Activated CD8-positive, alpha-beta memory T cell treated with anti-CD3 and anti-CD28 coated beads, Interleukin-2, amount 50 U/mL, for 1 hour (primary cell): ENCODE results near the gene TAS1R3.

Source experiments
- DNase-seq: peaks from one replicate; pipeline ENCODE4 v3.0.0-alpha.2; 2020; ENCODE audit errors: extremely low read depth

Gene TAS1R3

DNA sequence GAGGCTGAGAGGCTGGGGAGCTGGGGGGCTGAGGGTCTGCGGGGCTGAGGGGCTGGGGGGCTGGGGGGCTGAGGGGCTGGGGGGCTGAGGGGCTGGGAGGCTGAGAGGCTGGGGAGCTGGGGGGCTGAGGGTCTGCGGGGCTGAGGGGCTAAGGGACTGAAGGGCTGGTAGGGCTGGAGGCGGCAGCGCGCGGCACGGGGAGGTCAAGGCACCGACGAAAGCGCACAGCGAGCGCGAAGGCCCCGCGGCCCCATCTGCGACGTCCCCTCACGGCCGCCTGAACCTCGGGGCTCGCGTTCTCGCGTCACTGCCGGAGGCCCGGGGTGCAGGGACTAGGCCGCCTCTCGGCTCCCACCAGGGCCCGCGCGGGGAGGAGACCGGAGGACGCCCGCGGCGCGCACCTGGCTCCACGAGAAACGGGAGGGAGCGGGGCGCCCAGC, 7.0 kb upstream of the TAS1R3 start:
- no peak for DNase-seq

- peak; percentile 88 for DNase-seq
These were observed 6.4 kb upstream of the TAS1R3 start, which contains the start of the genes CPTP and INTS11 for GRCh38 chr1:1324524-1325287. Gene CPTP (plus strand): TSS chr1:1324802. CDS start chr1:1326911, 2,109 bp downstream. Gene INTS11 (minus strand): TSS chr1:1324660. CDS start chr1:1324608, 52 bp downstream.

DNA sequence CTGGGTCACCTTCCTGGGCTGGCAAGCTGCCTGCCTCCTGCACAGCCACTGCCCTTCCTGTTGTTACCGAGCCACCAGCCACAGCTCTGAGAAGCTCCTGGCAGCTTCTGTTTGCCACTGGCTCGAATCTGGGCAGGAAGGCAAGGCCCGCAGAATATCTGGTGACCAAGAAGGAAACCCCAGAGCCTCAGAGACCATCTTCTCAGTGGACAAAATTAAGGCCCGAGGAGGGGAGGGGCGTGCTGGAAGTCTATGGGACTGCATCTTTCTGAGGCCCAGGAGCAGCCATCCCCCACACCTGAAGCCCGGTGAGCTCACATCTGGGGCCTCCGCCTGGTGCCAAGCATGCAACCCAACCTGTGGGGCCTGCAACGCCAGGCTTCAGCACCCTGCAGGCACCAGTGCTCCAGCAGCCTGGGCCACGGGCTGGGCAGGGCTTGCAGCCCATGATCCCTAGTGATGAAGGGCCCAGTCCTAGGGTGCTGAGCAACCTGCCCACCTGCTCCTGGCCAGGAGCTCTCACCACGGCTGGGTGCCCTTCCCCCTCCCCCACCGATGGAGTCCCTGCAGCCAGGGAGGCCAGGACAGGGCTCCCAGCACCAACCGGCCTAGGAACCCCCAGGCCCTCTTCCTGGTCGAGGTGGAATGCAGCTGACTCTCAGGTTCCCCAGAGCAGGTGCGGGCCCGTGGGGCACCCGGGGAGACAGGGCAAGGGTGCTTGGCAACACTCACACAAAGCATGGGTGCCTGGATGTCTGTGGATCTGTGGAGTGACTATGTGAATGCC, 5.6 kb upstream of the TAS1R3 start:
- no peak for DNase-seq

DNA sequence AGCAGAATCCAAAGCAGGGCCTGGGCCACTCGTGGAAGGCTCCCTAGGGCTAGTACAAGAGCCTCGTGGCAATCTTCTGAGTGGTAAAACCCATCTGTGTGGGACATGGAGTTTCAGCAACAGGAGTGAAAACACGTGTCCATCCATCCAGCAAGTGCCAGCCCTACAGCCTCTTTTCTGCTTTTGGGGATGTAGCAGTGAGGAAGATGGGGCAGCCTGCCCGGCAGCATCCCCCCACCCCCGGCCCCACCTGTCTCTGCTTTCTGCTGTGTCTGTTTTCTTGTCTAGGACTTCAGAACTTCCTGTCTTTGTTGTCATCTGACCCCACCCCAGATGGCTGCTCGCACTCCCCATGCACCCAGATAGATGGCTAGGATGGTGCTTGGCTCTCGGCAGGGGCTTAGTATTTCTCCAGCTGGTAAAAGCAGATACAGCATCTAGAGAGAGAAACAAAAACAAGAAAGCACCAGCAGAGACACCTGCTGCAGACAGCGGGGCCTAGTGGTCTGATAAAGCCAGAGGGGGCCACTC, 4.9 kb upstream of the TAS1R3 start:
- DNase-seq: no peak

DNA sequence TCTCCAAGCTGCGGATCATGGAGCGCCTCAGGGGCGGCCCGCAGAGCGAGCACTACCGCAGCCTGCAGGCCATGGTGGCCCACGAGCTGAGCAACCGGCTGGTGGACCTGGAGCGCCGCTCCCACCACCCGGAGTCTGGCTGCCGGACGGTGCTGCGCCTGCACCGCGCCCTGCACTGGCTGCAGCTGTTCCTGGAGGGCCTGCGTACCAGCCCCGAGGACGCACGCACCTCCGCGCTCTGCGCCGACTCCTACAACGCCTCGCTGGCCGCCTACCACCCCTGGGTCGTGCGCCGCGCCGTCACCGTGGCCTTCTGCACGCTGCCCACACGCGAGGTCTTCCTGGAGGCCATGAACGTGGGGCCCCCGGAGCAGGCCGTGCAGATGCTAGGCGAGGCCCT, 3.8 kb upstream of the TAS1R3 start:
- no peak for DNase-seq

GRCh38 chr1:1328254-1328653, 2.8 kb upstream of the TAS1R3 start:
- no peak for DNase-seq

DNA sequence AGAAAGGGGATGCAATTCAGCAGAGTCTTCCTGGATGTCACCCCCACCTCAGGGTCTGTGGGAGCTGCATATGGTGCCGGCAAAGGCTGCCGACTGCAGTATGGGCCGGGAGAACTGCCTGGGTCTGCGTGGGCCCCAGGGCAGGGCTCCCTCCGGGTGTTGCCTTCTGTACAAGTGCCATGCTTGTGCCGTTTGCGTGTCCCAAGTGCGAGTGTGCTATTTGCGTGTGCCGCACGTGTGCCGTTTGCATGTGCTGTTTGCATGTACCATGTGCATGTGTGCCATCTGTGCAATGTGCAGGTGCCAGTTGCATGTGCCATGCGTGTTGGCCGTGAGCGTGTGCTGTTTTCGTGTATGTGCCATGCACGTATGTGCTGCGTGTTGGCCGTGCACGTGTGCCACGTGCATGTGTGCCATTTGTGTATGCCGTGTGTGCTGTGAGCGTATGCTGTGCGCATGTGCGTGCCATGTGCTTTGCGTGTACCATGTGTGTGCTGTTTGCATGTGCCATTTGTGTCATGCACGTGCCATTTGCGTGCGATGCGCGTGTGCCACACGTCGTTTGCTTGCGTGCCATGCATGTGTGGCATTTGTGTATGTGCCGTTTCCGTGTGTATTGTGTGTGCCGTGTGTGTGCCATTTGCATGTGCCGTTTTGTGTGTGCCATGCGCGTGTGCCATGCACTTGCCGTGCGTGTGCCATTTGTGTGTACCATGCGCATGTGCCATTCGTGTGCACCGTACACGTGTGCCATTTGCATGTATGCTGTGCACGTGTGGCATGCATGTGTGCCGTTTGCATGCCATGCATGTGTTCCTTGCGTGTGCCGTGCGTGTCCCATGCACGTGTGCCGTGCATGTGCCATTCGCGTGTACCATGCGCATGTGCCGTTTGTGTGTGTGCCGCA, 1.5 kb upstream of the TAS1R3 start:
- no peak for DNase-seq

DNA sequence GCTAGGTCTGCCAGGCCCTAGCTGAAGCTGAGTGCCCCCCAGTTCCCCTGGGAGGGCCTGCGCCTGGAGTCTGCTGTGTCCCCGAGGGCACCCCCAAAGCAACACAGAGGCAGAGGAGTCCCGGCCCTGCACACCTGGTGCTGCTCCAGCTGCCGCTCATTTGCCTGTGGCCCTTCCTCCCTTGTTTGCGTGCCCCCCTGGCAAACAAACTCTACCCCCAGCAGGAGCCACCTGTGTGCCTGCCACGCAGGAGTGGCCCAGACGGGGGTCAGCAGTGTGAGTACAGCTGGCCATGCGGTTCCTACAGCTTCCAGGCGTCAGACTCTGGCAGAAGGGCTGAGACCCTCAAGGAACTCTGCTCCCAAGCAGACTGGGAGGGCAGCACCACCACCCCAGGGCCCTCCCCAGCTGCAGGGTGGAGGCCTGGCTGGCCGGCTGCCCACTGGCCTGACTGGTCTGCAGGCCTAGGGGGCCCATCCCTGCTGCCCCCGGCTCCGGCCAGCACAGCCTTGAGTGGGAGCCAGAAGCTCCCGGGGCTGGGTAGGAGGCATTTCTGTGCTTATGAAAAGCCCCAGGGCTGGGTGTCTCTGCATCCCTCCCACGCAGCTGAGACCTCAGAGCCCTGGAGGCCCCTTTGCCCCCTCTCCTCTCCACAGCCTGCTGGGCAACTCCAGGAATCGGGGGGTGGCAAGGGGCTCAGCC, 563 bp upstream of the TAS1R3 start:
- no peak for DNase-seq

GRCh38 chr1:1332031-1332755, 1.1 kb downstream of the TAS1R3 start:
- no peak for DNase-seq

- DNase-seq: no peak
These were observed 1.8 kb downstream of the TAS1R3 start for GRCh38 chr1:1332774-1333480.

DNA sequence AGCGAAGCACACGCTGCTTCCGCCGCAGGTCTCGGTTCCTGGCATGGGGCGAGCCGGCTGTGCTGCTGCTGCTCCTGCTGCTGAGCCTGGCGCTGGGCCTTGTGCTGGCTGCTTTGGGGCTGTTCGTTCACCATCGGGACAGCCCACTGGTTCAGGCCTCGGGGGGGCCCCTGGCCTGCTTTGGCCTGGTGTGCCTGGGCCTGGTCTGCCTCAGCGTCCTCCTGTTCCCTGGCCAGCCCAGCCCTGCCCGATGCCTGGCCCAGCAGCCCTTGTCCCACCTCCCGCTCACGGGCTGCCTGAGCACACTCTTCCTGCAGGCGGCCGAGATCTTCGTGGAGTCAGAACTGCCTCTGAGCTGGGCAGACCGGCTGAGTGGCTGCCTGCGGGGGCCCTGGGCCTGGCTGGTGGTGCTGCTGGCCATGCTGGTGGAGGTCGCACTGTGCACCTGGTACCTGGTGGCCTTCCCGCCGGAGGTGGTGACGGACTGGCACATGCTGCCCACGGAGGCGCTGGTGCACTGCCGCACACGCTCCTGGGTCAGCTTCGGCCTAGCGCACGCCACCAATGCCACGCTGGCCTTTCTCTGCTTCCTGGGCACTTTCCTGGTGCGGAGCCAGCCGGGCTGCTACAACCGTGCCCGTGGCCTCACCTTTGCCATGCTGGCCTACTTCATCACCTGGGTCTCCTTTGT, 2.6 kb downstream of the TAS1R3 start:
- DNase-seq: no peak

DNA sequence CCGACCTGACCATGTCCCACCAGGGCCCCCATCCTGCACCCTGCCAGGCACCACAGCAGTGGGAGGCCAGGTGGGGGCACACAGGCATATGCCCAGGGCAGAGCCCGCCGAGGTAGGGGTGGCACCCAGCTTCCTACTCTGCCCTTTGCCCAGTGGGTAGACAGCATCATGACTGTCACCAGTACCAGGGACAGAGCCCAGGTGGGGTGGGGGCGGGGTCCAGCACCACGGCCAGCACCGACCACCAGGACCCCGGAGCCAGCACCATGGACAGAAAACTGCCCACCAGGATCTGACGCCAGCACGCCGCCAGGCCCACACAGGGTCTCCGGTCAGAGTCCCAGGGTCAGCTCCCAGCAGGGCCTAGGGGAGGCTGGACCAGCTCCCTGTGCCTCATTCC, 3.8 kb downstream of the TAS1R3 start:
- DNase-seq: no peak

- no peak for DNase-seq
These were observed 4.2 kb downstream of the TAS1R3 start for GRCh38 chr1:1335283-1335682.

DNA sequence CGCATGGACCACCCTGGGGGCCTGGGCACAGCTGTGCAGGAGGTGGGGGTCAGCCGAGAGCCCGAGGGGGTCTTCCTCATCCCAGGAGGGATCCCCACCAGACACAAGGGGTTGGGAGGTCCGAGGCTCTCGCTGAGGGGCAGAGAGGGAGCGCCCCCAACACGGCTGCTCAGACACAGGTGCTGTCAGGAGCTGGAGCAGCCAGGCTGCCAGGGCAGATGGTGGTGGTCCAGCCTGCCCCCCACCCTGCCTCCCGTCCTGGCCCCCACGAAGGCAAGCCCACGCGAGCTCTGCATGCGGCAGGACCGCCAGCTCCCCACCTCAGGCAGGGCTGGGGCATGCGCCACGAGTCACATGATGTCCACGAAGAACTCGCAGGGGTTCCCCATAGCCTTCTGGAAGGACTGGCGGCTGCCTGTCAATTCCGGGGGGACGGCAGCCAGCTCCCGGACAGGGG, 4.7 kb downstream of the TAS1R3 start:
- no peak for DNase-seq

DNA sequence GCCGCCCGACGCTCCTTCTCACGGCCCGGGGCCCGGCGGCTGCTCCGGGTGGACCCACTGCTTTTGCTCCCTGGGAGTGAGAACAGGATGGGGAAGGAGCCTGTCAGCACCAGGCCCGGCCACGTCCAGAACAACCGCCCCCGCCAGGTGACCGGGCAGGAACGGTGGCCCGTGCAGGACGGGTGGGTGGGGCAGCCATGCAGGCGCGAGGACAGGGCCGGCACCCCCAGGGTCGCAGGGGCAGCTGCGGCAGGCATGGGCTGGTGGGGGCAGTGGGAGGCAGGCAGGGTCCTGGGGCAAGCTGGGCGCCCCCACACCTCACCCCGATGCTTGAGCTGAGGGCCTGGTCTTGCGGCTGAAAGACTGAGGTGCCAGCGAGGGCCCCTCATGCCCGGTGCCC, 5.4 kb downstream of the TAS1R3 start:
- no peak for DNase-seq

DNA sequence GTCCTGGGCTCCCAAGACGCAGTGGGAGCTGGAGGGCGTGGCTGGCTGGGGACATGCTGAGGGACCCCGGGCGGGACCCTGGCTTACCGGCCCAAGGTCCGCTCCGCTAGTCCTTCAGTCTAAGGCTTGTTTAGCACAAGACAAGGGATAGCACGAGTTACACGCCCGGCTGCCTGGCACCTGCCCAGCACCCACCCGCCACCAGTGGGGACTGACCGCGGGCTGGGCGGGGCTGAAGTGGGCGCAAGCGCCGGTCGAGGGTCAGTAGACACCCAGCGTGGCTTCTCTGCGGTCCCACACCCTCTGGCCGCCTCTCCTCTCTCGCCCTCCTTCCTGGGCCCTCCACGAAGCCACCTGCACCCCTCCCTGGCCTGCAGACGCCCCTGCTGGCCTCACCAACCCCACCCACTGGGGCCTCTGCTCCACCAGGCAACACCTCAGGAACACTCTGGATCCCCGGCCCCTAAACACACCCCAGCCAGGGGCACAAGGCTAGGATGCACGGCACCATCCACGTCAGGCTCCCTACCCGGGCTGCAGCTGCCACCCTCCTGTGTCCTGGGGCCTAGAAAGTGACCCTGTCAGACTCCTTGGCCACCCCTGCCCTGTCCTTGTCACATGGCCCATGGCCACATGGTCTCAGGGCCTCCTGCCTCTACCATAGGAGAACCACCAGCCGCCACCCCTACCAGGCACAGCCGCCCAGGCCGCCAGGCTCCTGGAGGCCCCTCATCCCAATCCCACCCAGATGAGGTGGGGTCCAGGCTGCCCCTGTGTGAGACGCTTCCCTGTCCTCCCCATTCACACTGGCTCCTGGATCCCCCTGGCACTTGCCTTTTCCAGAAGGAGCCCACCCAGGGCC, 6.1 kb downstream of the TAS1R3 start:
- no peak for DNase-seq

- DNase-seq: no peak
These were observed 6.7 kb downstream of the TAS1R3 start for GRCh38 chr1:1337793-1338147.

DNA sequence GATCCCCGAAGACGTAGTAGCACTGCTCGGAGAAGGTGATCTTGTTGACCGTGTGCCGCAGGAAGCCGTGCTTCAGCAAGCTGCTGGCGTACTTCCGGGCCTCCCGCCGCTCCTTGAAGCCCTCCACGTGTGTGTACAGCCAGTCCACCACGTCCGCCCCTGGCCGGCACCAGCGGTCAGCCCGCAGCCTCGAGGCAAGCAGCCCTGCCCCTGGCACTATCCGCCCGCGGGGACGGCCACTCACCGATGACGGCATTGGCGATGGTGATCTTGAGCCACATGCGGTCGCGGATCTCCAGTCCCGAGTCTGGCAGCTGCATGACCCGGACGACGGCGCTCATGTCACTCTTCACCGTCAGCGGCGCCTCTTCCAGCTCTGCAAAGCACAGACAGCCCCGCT, 7.2 kb downstream of the TAS1R3 start:
- DNase-seq: no peak
